Activated naive CD4-positive, alpha-beta T cell treated with Interleukin-2 at 50 U/mL for 16 hours (primary cell): Measurements from ENCODE around the gene AIMP1.

Experiments used
- DNase-seq: peaks from one replicate; pipeline ENCODE4 v3.0.0-alpha.2; 2020

AIMP1 gene

GRCh38 chr4:106315968-106316772, at the start of gene AIMP1, which contains the start of gene TBCK:
Gene AIMP1 (plus strand): TSS chr4:106316550. CDS start chr4:106325010, 8,460 bp downstream.
Gene TBCK (minus strand): TSS chr4:106316209. CDS start chr4:106308960, 7,249 bp downstream.
- peak; percentile 89 for DNase-seq

- no peak for DNase-seq
Observed at GRCh38 chr4:106268786-106269185, 47.6 kb upstream of the AIMP1 start.

GRCh38 chr4:106269711-106270110, 46.6 kb upstream of the AIMP1 start:
- no peak for DNase-seq

- DNase-seq, result no peak
Observed at GRCh38 chr4:106270736-106271135, 45.6 kb upstream of the AIMP1 start.

DNA sequence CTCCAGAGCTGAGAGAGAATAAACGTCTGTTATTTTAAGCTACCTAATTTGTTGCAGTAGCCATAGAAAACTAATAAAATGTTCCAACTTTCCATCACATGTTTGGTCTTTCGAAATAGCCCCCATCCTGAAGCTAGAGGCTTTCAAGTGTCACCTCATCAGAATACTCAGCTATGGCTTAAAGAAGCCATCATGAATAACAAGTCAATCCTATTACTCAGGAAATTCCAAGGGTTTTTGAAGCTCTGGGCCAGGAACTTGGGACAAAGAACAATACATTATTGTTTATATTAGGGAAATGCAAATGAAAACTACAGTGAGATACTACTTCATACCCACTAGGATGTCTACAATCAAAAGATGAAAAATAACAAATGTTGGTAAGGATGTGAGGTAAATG, 42.5 kb upstream of the AIMP1 start:
- no peak for DNase-seq

GRCh38 chr4:106277140-106277675, 39.1 kb upstream of the AIMP1 start:
- DNase-seq, result no peak

- DNase-seq, result no peak
Observed at GRCh38 chr4:106284227-106284626, 32.1 kb upstream of the AIMP1 start.

- DNase-seq, result no peak
Observed at GRCh38 chr4:106286611-106287010, 29.7 kb upstream of the AIMP1 start.

GRCh38 chr4:106287353-106287969, 28.9 kb upstream of the AIMP1 start:
- DNase-seq, result no peak

- no peak for DNase-seq
Observed at GRCh38 chr4:106289737-106290136, 26.6 kb upstream of the AIMP1 start.

DNA sequence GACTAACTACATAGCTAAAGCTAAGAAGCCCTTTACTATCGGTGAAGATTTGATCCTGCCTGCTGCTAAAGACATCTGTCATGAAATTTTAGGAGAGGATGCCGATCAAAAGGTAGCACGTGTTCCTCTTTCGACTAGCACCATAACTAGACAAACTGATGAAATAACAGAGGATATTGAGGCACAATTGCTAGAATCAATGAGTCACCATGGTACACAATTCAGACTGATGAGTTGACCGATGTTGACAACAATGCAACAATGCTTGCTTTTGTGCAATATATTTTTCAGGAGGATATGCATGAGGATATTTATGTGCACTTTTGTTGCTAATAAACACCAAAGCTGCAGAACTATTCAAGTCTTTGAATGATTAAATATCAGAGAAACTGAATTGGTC, 24.7 kb upstream of the AIMP1 start:
- DNase-seq, result no peak

DNA sequence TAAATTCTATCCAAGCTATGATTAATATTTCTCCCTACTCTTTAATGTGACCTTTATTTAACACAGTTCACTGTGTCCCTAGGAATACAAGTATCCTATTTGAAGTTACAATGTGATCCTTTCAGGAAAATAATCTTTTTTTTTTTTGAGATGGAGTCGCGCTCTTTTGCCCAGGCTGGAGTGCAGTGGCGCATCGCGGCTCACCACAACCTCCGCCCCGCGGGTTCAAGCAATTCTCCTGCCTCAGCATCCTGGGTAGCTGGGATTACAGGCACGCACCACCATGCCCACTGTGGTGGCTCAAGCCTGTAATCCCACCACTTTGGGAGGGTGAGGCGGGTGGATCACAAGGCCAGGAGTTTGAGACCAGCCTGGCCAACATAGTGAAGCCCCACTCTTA, 22.3 kb upstream of the AIMP1 start:
- no peak for DNase-seq

GRCh38 chr4:106297245-106298035, 18.9 kb upstream of the AIMP1 start:
- no peak for DNase-seq

- no peak for DNase-seq
Observed at GRCh38 chr4:106299977-106300376, 16.4 kb upstream of the AIMP1 start.

GRCh38 chr4:106301393-106302061, 14.8 kb upstream of the AIMP1 start:
- DNase-seq, result no peak

DNA sequence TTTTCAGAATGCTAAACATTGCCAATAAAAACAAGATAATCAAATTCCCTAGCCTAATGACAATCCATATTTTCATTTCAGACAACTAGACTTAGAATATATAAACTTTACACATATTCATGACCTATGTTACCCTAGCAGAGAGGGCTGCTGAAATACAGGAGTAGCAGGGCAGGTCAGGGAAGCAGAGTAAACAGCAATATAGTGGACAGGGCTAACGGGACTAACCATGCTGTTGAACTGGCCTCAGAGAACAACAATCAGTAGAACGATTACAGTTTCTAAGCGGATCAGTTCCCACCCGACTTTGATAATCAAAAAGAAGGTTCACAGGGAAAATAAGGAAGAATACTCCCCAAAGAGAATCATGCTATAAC, 14.3 kb upstream of the AIMP1 start:
- DNase-seq, result no peak

DNA sequence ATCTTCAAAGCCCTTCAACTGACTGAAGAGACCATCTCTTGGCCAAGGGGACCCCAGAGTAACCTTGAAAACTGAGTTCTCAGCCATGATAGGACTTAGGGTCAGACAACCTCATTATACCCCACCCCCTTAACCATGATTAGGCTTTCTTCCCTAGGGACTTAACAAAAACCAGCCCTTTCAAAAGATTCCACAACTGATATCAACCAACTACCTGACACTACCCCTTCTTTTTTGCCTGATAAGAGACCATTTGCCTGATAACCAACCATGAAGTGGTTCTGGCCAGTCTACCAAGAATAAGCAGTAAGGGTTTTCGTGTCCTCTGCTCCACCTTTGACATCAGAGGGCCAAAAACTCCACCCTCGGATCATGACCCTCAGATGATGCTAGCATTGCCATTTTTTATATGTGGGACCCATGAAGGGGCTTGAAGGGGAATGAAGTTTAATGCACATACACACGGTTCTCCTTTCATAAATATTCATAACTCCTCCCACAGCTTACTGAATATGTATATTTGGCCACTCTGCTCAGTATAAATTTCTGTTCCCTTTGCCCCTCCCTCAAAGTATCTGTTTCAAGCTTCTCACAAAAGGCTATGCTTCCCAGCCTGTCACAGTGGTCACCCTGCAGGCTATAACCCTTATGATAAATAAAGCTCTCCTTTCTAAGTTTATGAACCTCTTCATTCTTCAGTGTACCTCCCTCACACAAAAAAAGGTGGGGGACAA, 12.6 kb upstream of the AIMP1 start:
- no peak for DNase-seq

- DNase-seq, result no peak
Observed at GRCh38 chr4:106304632-106305031, 11.7 kb upstream of the AIMP1 start.

DNA sequence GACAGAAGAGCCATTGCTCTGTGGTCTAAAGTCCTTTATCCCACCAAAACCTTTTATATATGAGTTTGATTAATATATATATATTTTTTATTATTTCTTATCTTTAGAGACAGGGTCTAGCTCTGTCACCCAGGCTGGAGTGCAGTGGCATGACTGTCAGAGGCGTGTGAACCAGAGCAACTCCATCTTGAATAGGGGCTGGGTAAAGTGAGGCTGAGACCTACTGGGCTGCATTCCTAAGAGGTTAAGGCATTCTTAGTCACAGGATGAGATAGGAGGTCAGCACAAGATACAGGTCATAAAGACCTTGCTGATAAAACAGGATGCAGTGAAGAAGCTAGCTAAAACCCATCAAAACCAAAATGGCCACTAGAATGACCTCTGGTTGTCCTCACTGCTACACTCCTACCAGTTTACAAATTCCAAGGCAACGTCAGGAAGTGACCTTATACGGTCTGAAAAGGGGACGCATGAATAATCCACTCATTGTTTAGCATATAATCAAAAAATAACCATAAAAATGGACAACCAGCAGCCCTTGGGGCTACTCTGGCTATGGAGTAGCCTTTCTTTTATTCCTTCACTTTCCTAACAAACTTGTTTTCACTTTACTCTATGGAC, 10.8 kb upstream of the AIMP1 start:
- no peak for DNase-seq

- DNase-seq, result no peak
Observed at GRCh38 chr4:106306561-106306960, 9.8 kb upstream of the AIMP1 start.

- no peak for DNase-seq
Observed at GRCh38 chr4:106312377-106312776, 4.0 kb upstream of the AIMP1 start.
